ENCODE measurements around the gene TESK2. TPM values are rescaled to one million over a fixed set of nuclear protein-coding genes. Genes with fewer than 3 reads are reported as not detected.
"Not testable (repeated sequence)": the region's sequence is repeated elsewhere in the genome, so short reads cannot be mapped to it uniquely, and the experiment has no call there.

TESK2 gene
- total RNA-seq, 2 experiments from 2014 or later: 4.9 to 6.6 TPM

GRCh38 chr1:45473302-45473701 is 17.7 kb downstream of the TESK2 start:
- intact Hi-C loops (cut with micrococcal nuclease; ENCODE audit: unreplicated experiment): no loop called here
- BruUV-seq (replicated peaks): no TSS peak
- TF ChIP-seq CTCF (conservative IDR thresholded peaks at IDR 0.05; ENCODE audit: low read length): no peak
- TF ChIP-seq EZH2phosphoT487 (IDR thresholded peaks at IDR 0.05; ENCODE audit: borderline replicate concordance, low read depth, low read length): no peak
- no peak overlapping the region for H2AFZ ChIP-seq (ENCODE audit: low read length)
- no peaks in the 10 kb centered on the region for H3K9me3 ChIP-seq (ENCODE audit: low read length)
- H3K27ac ChIP-seq (ENCODE audit: low read depth, low read length, poor library complexity, severe bottlenecking): no peak overlapping the region
- H3K4me1 ChIP-seq (ENCODE audit: insufficient read depth, low read length, poor library complexity, severe bottlenecking): peaks cover 4% of the 10 kb centered on the region
- no peaks in the 10 kb centered on the region for H3K9me2 ChIP-seq (ENCODE audit: insufficient read depth, low read length)
- ChIA-PET POLR2A (interaction anchor here (0.6 to 1.0 kb wide), 3 partner anchors 11 to 102 kb away, joined by 3 to 7 read pairs (median 4); no protein-coding TSS in a partner anchor), CTCF (ENCODE audit: unreplicated experiment) (no interaction called here)
- DNase-seq (ENCODE audit: low spot score): no peak
- H3K4me2 ChIP-seq (ENCODE audit: low read length): no peak overlapping the region
- H4K20me1 ChIP-seq (ENCODE audit: insufficient read depth, low read length): no peaks in the 10 kb centered on the region
- no peak overlapping the region for H3K4me3 ChIP-seq (ENCODE audit: low read depth, low read length, poor library complexity, severe bottlenecking)
- no peaks in the 10 kb centered on the region for H3K36me3 ChIP-seq (ENCODE audit: insufficient read depth, low read length)
- no peaks in the 10 kb centered on the region for H3K79me2 ChIP-seq (ENCODE audit: insufficient read depth, low read depth, low read length)

- TF ChIP-seq EZH2phosphoT487 (IDR thresholded peaks at IDR 0.05; ENCODE audit: borderline replicate concordance, low read depth, low read length) (no peak), CTCF (conservative IDR thresholded peaks at IDR 0.05; ENCODE audit: low read length) (no peak)
- no peak overlapping the region for H3K27ac ChIP-seq (ENCODE audit: low read depth, low read length, poor library complexity, severe bottlenecking)
- H3K36me3 ChIP-seq (ENCODE audit: insufficient read depth, low read length): no peaks in the 10 kb centered on the region
- no peaks in the 10 kb centered on the region for H3K79me2 ChIP-seq (ENCODE audit: insufficient read depth, low read depth, low read length)
- no peak overlapping the region for H2AFZ ChIP-seq (ENCODE audit: low read length)
- DNase-seq (ENCODE audit: low spot score): no peak
- BruUV-seq (replicated peaks): no TSS peak
- peaks cover 4% of the 10 kb centered on the region for H3K4me1 ChIP-seq (ENCODE audit: insufficient read depth, low read length, poor library complexity, severe bottlenecking)
- H3K4me3 ChIP-seq (ENCODE audit: low read depth, low read length, poor library complexity, severe bottlenecking): no peak overlapping the region
- CTCF ChIA-PET (ENCODE audit: unreplicated experiment): no interaction called here
- no peaks in the 10 kb centered on the region for H3K9me3 ChIP-seq (ENCODE audit: low read length)
- no peaks in the 10 kb centered on the region for H3K9me2 ChIP-seq (ENCODE audit: insufficient read depth, low read length)
- intact Hi-C loops (cut with micrococcal nuclease; ENCODE audit: unreplicated experiment): no loop called here
- POLR2A ChIA-PET: interaction anchor here (0.6 to 1.6 kb wide), 4 partner anchors 17 to 99 kb away, joined by 3 read pairs; no protein-coding TSS in a partner anchor
- no peak overlapping the region for H3K4me2 ChIP-seq (ENCODE audit: low read length)
- H4K20me1 ChIP-seq (ENCODE audit: insufficient read depth, low read length): no peaks in the 10 kb centered on the region
Measured at GRCh38 chr1:45470306-45470798, 20.6 kb downstream of the TESK2 start.

GRCh38 chr1:45467353-45467752 is 23.6 kb downstream of the TESK2 start:
- H3K4me3 ChIP-seq (ENCODE audit: low read depth, low read length, poor library complexity, severe bottlenecking); H4K20me1 ChIP-seq (ENCODE audit: insufficient read depth, low read length); H3K4me2 ChIP-seq (ENCODE audit: low read length); H3K9me2 ChIP-seq (ENCODE audit: insufficient read depth, low read length); H3K27ac ChIP-seq (ENCODE audit: low read depth, low read length, poor library complexity, severe bottlenecking); H3K4me1 ChIP-seq (ENCODE audit: insufficient read depth, low read length, poor library complexity, severe bottlenecking); H3K79me2 ChIP-seq (ENCODE audit: insufficient read depth, low read depth, low read length); H2AFZ ChIP-seq (ENCODE audit: low read length); H3K9me3 ChIP-seq (ENCODE audit: low read length); H3K36me3 ChIP-seq (ENCODE audit: insufficient read depth, low read length); CTCF ChIA-PET (ENCODE audit: unreplicated experiment); intact Hi-C loops (cut with micrococcal nuclease; ENCODE audit: unreplicated experiment); BruUV-seq (replicated peaks); DNase-seq (ENCODE audit: low spot score): not testable (repeated sequence)
- POLR2A ChIA-PET: interaction anchor here (1.0 kb wide), 1 partner anchor 10 kb away, joined by 3 read pairs; no protein-coding TSS in a partner anchor

Measured in OCI-LY7 (cell line).